HG02981 (cell line): Measurements from ENCODE around the gene AANAT.

Experiments
- ATAC-seq: cut with Tn5 transposase; IDR thresholded peaks from one replicate; pipeline ENCODE4 v1.9.1; 2021; ENCODE audit warnings: mild to moderate bottlenecking, moderate library complexity; ENCODE audit not compliant: unreplicated experiment

The AANAT gene

GRCh38 chr17:76441686-76442340 is 25.6 kb upstream of the AANAT start:
- ATAC-seq: no peak

GRCh38 chr17:76442341-76443338 is 24.8 kb upstream of the AANAT start:
- ATAC-seq: no peak

GRCh38 chr17:76444518-76445311 is 22.7 kb upstream of the AANAT start:
- ATAC-seq: no peak

- no peak for ATAC-seq
Observed at GRCh38 chr17:76445697-76446448, 21.5 kb upstream of the AANAT start.

GRCh38 chr17:76446449-76447231 is 20.8 kb upstream of the AANAT start:
- ATAC-seq: no peak

GRCh38 chr17:76447931-76448652 is 19.3 kb upstream of the AANAT start:
- ATAC-seq: no peak

GRCh38 chr17:76449126-76449525 is 18.3 kb upstream of the AANAT start:
- ATAC-seq: no peak

- ATAC-seq: no peak
Observed at GRCh38 chr17:76451506-76451905, 15.9 kb upstream of the AANAT start.

GRCh38 chr17:76452127-76452659 is 15.2 kb upstream of the AANAT start:
- ATAC-seq: peak; percentile 12

- ATAC-seq: peak; percentile 88
Observed at GRCh38 chr17:76452660-76453430, 14.6 kb upstream of the AANAT start, which contains the start of gene UBE2O. Gene UBE2O, minus strand, starts transcription at chr17:76453152. Its CDS starts 11 bp downstream, at chr17:76453141.

GRCh38 chr17:76453431-76453743 is 14.0 kb upstream of the AANAT start:
- no peak for ATAC-seq

GRCh38 chr17:76458580-76459490 is 8.6 kb upstream of the AANAT start:
- ATAC-seq: no peak

- no peak for ATAC-seq
Observed at GRCh38 chr17:76459674-76460073, 7.7 kb upstream of the AANAT start.

GRCh38 chr17:76461765-76462555 is 5.4 kb upstream of the AANAT start:
- ATAC-seq: no peak

- no peak for ATAC-seq
Observed at GRCh38 chr17:76462556-76463290, 4.7 kb upstream of the AANAT start.

- ATAC-seq: no peak
Observed at GRCh38 chr17:76466775-76467130, 650 bp upstream of the AANAT start.
